Mesenchymal stem cell (in vitro differentiated cells and primary cell): ENCODE data around the gene WSCD1.
A peak's percentile ranks its signal among the peaks of the same experiment; 100 is the strongest.

ENCODE experiments used
- DNase-seq: peaks from one replicate; pipeline ENCODE4 v3.0.0-alpha.2; 2013
- H2AFZ ChIP-seq: one replicate; pipeline ENCODE4 v1.6.1; 2013; ENCODE audit warnings: low read depth, mild to moderate bottlenecking, control low read depth, inconsistent platforms, low read length, moderate library complexity
- H2AK5ac ChIP-seq: 2 replicates; pipeline ENCODE4 v1.6.1; 2013; ENCODE audit warnings: low read length, moderate library complexity, mild to moderate bottlenecking, inconsistent platforms; ENCODE audit not compliant: severe bottlenecking
- H2BK120ac ChIP-seq: one replicate; pipeline ENCODE4 v1.6.1; 2013; ENCODE audit warnings: low read depth, mild to moderate bottlenecking, inconsistent platforms, low read length, moderate library complexity
- H2BK12ac ChIP-seq, 2 experiments: one replicate each; pipeline ENCODE4 v1.6.1; 2013; ENCODE audit warnings: inconsistent platforms in 2 of 2, low read length in 2 of 2, mild to moderate bottlenecking in 2 of 2, moderate library complexity in 2 of 2, control low read depth in 1 of 2
- H2BK15ac ChIP-seq: one replicate; pipeline ENCODE4 v1.6.1; 2013; ENCODE audit warnings: mild to moderate bottlenecking, low read depth, inconsistent platforms; ENCODE audit not compliant: poor library complexity, severe bottlenecking
- H2BK5ac ChIP-seq: 2 replicates; pipeline ENCODE4 v1.6.1; 2013; ENCODE audit warnings: low read depth, mild to moderate bottlenecking, low read length, control low read depth, inconsistent platforms; ENCODE audit not compliant: poor library complexity, severe bottlenecking
- H3K14ac ChIP-seq, 2 experiments: one replicate each; pipeline ENCODE4 v1.6.1; 2013; ENCODE audit warnings: inconsistent platforms in 2 of 2, low read length in 2 of 2, control low read depth in 1 of 2, mild to moderate bottlenecking in 1 of 2, moderate library complexity in 1 of 2
- H3K18ac ChIP-seq, 2 experiments: one replicate each; pipeline ENCODE4 v1.6.1; 2013; ENCODE audit warnings: inconsistent platforms in 2 of 2, low read length in 2 of 2, control low read depth in 1 of 2, low read depth in 1 of 2, mild to moderate bottlenecking in 1 of 2
- H3K23ac ChIP-seq, 2 experiments: one replicate each; pipeline ENCODE4 v1.6.1; 2013; ENCODE audit warnings: inconsistent platforms in 2 of 2, low read length in 2 of 2, mild to moderate bottlenecking in 2 of 2, moderate library complexity in 2 of 2, control low read depth in 1 of 2
- H3K27ac ChIP-seq: 2 replicates; pipeline ENCODE4 v1.5.1; 2013; ENCODE audit warnings: mild to moderate bottlenecking, moderate library complexity, low read length, control low read depth, inconsistent platforms; ENCODE audit not compliant: poor library complexity, severe bottlenecking
- H3K27me3 ChIP-seq, 2 experiments: 2 replicates each; pipeline versions ENCODE4 v1.6.1 to v1.7.0; 2013; ENCODE audit warnings: low read length in 2 of 2, mild to moderate bottlenecking in 2 of 2, moderate library complexity in 2 of 2, control low read depth in 1 of 2, inconsistent platforms in 1 of 2; ENCODE audit not compliant: control insufficient read depth in 1 of 2, insufficient read depth in 1 of 2
- H3K36me3 ChIP-seq, 2 experiments: 2 replicates each; pipeline versions ENCODE4 v1.6.1 to v1.7.0; 2013; ENCODE audit warnings: low read length in 2 of 2, control low read depth in 1 of 2, inconsistent platforms in 1 of 2, low read depth in 1 of 2, mild to moderate bottlenecking in 1 of 2; ENCODE audit not compliant: insufficient read depth in 2 of 2, control insufficient read depth in 1 of 2
- H3K4ac ChIP-seq, 2 experiments: one replicate each; pipeline ENCODE4 v1.6.1; 2013; ENCODE audit warnings: inconsistent platforms in 2 of 2, low read length in 2 of 2, mild to moderate bottlenecking in 2 of 2, moderate library complexity in 2 of 2, control low read depth in 1 of 2, low read depth in 1 of 2
- H3K4me1 ChIP-seq: 2 replicates; pipeline ENCODE4 v1.6.1; 2013; ENCODE audit warnings: low read depth, low read length, control low read depth; ENCODE audit not compliant: control insufficient read depth, insufficient read depth
- H3K4me2 ChIP-seq: 2 replicates; pipeline ENCODE4 v1.6.1; 2013; ENCODE audit warnings: low read length, mild to moderate bottlenecking, inconsistent platforms; ENCODE audit not compliant: poor library complexity, severe bottlenecking
- H3K4me3 ChIP-seq, 2 experiments: 2 replicates each; pipeline versions ENCODE4 v1.5.1 to v1.7.0; 2013; ENCODE audit warnings: low read length in 2 of 2, mild to moderate bottlenecking in 2 of 2, control low read depth in 1 of 2, low read depth in 1 of 2; ENCODE audit not compliant: insufficient read depth in 1 of 2
- H3K79me1 ChIP-seq: replicated peaks from 2 replicates; pipeline ENCODE4 v1.6.1; 2013; ENCODE audit warnings: mild to moderate bottlenecking, control low read depth, low read length, inconsistent platforms; ENCODE audit not compliant: poor library complexity, severe bottlenecking
- H3K9ac ChIP-seq: 2 replicates; pipeline ENCODE4 v1.7.0; 2013; ENCODE audit warnings: mild to moderate bottlenecking, low read length, moderate library complexity
- H3K9me3 ChIP-seq: 2 replicates; pipeline ENCODE4 v1.7.0; 2013; ENCODE audit warnings: mild to moderate bottlenecking, low read length; ENCODE audit not compliant: control insufficient read depth
- H4K8ac ChIP-seq: one replicate; pipeline ENCODE4 v1.6.1; 2013; ENCODE audit warnings: inconsistent platforms, mild to moderate bottlenecking, low read length, moderate library complexity
- H4K91ac ChIP-seq: one replicate; pipeline ENCODE4 v1.6.1; 2013; ENCODE audit warnings: mild to moderate bottlenecking, low read length, inconsistent platforms
- WGBS: methylation state at CpG from one replicate; pipeline ENCODE4 v1.1.7; 2013; ENCODE audit warnings: mixed read lengths; 5-methylcytosine and 5-hydroxymethylcytosine counted together

Gene WSCD1

DNA sequence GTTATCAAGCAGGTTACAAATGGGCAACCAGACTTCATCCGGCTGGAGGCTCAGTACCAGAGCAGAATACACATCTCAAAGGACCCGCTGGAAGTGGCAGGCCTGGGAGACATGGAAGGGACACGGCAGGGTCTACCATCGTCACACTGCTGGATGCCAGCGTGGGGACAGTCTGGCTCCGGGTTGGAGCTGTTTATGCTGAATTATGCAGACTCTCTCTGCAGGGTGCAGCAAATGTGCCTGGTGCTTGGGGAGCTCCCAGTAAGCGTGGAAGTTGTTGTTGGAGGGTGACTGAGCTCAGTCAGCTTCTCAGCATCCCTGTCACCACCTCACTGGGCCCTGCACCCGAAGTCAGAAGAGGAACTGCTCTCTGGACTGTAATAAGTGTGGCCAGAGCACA lies 12.2 kb downstream of the WSCD1 start:
- Histone ChIP-seq H3K36me3 (peaks cover 0 to 4% of the 10 kb centered on the region in 2 experiments), H2AFZ (no peak overlapping the region), H3K14ac (no peak overlapping the region), H2BK15ac (no peak overlapping the region), H3K4me3 (no peak overlapping the region), H4K8ac (no peak overlapping the region), H2BK12ac (no peak overlapping the region), H3K27me3 (peaks cover 0 to 61% of the 10 kb centered on the region in 2 experiments), H2BK5ac (no peak overlapping the region), H3K9ac (no peak overlapping the region), H3K4me2 (no peak overlapping the region), H3K4me1 (no peaks in the 10 kb centered on the region), H2BK120ac (no peak overlapping the region), H3K79me1 (no peaks in the 10 kb centered on the region), H2AK5ac (no peak overlapping the region), H3K9me3 (no peaks in the 10 kb centered on the region), H3K23ac (no peak overlapping the region), H3K27ac (no peak overlapping the region), H4K91ac (no peak overlapping the region), H3K18ac (no peak overlapping the region), H3K4ac (no peak overlapping the region)
- WGBS: 86% methylated on average over 8 of the region's 8 CpGs
- DNase-seq: no peak

DNA sequence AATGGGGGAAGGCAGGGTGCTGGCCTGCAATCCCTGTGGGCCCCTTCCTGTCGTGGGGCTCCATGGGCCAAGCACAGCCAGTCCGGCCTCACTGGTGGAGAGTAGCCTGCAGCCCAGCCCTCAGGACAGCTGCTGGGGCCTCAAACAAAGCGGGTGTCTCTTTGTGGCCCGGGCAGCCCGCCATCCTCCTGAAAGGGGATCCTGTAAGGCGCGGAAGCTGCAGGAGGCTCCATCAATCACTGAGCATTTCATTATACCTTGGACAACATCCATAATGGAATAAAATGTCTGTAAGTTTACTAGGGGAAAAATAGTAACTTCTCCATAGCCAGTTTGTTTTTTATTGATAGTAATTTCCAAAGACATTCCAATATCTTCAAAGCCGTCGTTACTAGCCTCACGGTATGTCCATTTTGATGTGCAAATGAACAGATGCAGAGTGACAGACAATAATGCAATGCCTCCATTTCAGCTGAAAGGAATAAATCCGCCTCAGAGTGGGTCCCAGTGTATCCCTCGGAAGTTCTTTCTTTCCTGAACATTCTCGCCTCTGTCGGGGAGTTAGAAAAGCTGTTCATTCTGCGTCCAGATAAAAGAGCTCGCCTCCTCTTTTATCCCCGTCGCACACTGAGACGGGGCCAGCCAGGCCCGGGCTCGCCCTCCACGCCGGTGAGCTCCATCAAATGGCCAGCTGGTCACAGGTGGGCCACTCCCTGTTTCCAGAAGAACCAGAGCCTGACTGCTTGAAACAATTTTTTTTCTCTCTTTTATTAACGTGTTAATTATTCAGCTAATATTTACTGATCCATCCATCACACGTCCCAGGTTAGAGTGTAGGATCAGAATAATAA lies 14.4 kb downstream of the WSCD1 start:
- H3K27ac ChIP-seq: no peak overlapping the region
- no peak overlapping the region for H3K9ac ChIP-seq
- no peak overlapping the region for H2BK12ac ChIP-seq
- no peak overlapping the region for H3K4me3 ChIP-seq
- peaks cover 0 to 4% of the 10 kb centered on the region in 2 experiments for H3K36me3 ChIP-seq
- no peaks in the 10 kb centered on the region for H3K79me1 ChIP-seq
- no peak for DNase-seq
- H3K4ac ChIP-seq: no peak overlapping the region
- H2BK15ac ChIP-seq: no peak overlapping the region
- no peaks in the 10 kb centered on the region for H3K9me3 ChIP-seq
- H2AK5ac ChIP-seq: no peak overlapping the region
- WGBS: 93% methylated on average over 19 of the region's 25 CpGs
- no peak overlapping the region for H2BK120ac ChIP-seq
- peaks cover 0 to 45% of the 10 kb centered on the region in 2 experiments for H3K27me3 ChIP-seq
- no peaks in the 10 kb centered on the region for H3K4me1 ChIP-seq
- H3K4me2 ChIP-seq: no peak overlapping the region
- H3K14ac ChIP-seq: peak overlapping the region in 1 of 2 experiments; percentile 63
- no peak overlapping the region for H3K23ac ChIP-seq
- no peak overlapping the region for H2AFZ ChIP-seq
- H4K91ac ChIP-seq: peak overlapping the region; percentile 84
- H2BK5ac ChIP-seq: no peak overlapping the region
- no peak overlapping the region for H3K18ac ChIP-seq
- no peak overlapping the region for H4K8ac ChIP-seq

DNA sequence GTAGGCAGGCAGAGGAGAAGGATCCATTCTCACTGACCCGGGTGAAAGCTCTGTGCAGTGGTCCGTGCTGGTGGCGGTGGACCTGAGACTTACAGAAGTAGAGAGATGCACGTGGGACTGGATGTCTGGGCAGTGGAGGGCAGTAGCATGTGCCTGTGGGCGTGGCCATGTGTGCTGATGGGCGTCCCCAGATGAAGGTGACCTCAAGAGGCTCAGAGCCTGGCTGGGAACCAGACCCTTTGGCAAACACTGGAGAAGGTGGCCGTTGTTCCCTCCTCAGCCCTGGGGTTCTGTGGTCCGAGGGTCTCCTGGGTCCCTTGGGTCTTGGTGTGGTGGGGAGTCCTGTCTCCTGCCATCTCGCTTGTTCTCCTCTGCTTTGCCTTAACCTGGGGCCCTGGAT lies 15.6 kb downstream of the WSCD1 start:
- Histone ChIP-seq H3K36me3 (no peaks in the 10 kb centered on the region), H2BK120ac (no peak overlapping the region), H3K14ac (no peak overlapping the region), H3K9me3 (no peaks in the 10 kb centered on the region), H3K4me2 (no peak overlapping the region), H3K4ac (no peak overlapping the region), H2AK5ac (no peak overlapping the region), H2AFZ (no peak overlapping the region), H3K4me1 (no peaks in the 10 kb centered on the region), H3K18ac (no peak overlapping the region), H3K79me1 (no peaks in the 10 kb centered on the region), H3K27me3 (peaks cover 0 to 42% of the 10 kb centered on the region in 2 experiments), H3K23ac (no peak overlapping the region), H3K9ac (no peak overlapping the region), H2BK15ac (no peak overlapping the region), H4K91ac (no peak overlapping the region), H2BK5ac (no peak overlapping the region), H2BK12ac (no peak overlapping the region), H3K27ac (no peak overlapping the region), H3K4me3 (no peak overlapping the region), H4K8ac (no peak overlapping the region)
- WGBS: 79% methylated on average over 8 of the region's 9 CpGs
- DNase-seq: no peak

DNA sequence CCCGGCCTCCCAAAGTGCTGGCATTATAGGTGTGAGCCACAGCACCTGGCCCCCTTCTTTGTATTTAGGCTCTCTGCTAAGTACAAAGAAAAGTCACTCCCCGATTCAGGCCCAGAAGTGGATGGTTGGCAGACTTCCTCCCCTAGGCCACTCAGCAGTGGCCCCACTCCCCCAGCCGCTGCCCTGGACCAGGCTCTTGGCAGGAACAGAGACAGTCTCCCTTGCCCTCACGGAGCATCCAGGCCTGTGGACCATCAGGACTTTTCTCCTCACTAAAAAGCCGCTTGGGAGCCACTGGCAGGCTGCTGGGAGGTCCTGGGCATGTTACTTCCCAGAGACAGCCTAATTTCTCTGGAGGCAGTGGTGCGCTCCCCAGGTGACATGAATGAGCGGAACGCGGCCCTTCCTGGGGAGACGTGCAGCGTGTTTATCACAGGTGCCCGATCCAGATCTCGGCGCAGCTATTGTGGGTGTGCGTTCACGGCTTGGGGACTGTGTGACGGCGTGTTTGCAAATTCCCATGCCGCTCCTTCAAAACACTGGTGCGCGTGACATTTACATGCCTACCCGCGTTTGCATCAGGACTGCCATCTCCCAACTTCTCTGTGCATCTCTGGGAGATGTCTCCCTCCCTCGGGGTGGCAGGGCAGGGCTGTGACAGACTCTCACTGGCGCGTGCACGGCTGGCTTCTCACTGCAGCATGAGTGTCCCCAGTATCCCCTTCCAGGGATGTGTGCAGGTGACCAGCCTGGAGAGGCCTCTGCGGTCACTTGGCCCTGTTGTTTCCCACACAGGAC lies 16.6 kb downstream of the WSCD1 start:
- no peaks in the 10 kb centered on the region for H3K4me1 ChIP-seq
- H3K79me1 ChIP-seq: no peaks in the 10 kb centered on the region
- WGBS: 93% methylated on average over 28 of the region's 28 CpGs
- no peak overlapping the region for H4K8ac ChIP-seq
- no peaks in the 10 kb centered on the region for H3K36me3 ChIP-seq
- no peak overlapping the region for H2AFZ ChIP-seq
- H3K4ac ChIP-seq: no peak overlapping the region
- no peak overlapping the region for H2AK5ac ChIP-seq
- no peak overlapping the region for H4K91ac ChIP-seq
- H3K4me3 ChIP-seq: no peak overlapping the region
- no peak overlapping the region for H2BK12ac ChIP-seq
- no peak overlapping the region for H3K18ac ChIP-seq
- H3K27ac ChIP-seq: no peak overlapping the region
- H3K9ac ChIP-seq: no peak overlapping the region
- no peak for DNase-seq
- no peak overlapping the region for H2BK5ac ChIP-seq
- peaks cover 0 to 38% of the 10 kb centered on the region in 2 experiments for H3K27me3 ChIP-seq
- no peak overlapping the region for H2BK15ac ChIP-seq
- no peaks in the 10 kb centered on the region for H3K9me3 ChIP-seq
- H3K14ac ChIP-seq: no peak overlapping the region
- no peak overlapping the region for H2BK120ac ChIP-seq
- no peak overlapping the region for H3K4me2 ChIP-seq
- no peak overlapping the region for H3K23ac ChIP-seq
